HCT116 (cell line): ENCODE data around the gene ARFRP1. TPM values are rescaled to one million over a fixed set of nuclear protein-coding genes. Genes with fewer than 3 reads are reported as not detected.

ENCODE experiments used
- ATAC-seq: fragments of 200-7000 bp; cut with Tn5 transposase; 2 replicates; pipeline ENCODE4 v1.9.1; 2020; ENCODE audit warnings: mild to moderate bottlenecking, moderate library complexity
- BruUV-seq: library from RNA; stranded (reverse); fragments of 400-500 nt; replicated peaks from 2 replicates; lab custom pipeline; 2021; lab: Mats Ljungman, UMichigan
- CTCF ChIA-PET: fragments of 300-600 bp; sonication (Branson Sonifier 250); formaldehyde crosslinking; loops from one replicate; lab custom pipeline; 2021; ENCODE audit warnings: antibody characterized with exemption; lab: Charles Lee
- POLR2A ChIA-PET: fragments of 300-600, 350-600 bp; sonication (Branson Sonifier 250); formaldehyde crosslinking; loops from one replicate; lab custom pipeline; 2021; ENCODE audit warnings: antibody characterized with exemption; lab: Charles Lee
- RAD21 ChIA-PET, 2 experiments: fragments of 300-600 bp; sonication (Branson Sonifier 250); formaldehyde crosslinking; loops; one replicate each; lab custom pipeline; 2023; ENCODE audit warnings: low total read pairs in 2 of 2; ENCODE audit not compliant: uncharacterized antibody in 2 of 2, unreplicated experiment in 2 of 2, low non-redundant PET in 1 of 2; lab: Charles Lee
- DNase-seq: peaks from one replicate; pipeline ENCODE4 v3.0.0-alpha.2; 2010; ENCODE audit warnings: low read depth, low spot score
- H2AFZ ChIP-seq: fragments of 200-600 bp; shearing (Covaris generic), sonication (generic); 2 replicates; pipeline ENCODE4 v1.6.1; 2017; ENCODE audit warnings: low read depth, mixed run types, mixed read lengths, antibody characterized with exemption, low read length; ENCODE audit not compliant: poor library complexity, severe bottlenecking
- H3K27ac ChIP-seq: 2 replicates; pipeline ENCODE4 v1.5.1; 2012; ENCODE audit warnings: low read depth, low read length
- H3K27me3 ChIP-seq: fragments of 200-600 bp; sonication (generic); 2 replicates; pipeline ENCODE4 v1.6.1; 2016; ENCODE audit warnings: mixed run types, low read length, mixed read lengths; ENCODE audit not compliant: insufficient read depth
- H3K36me3 ChIP-seq, 2 experiments: fragments of 200-500 bp in 1 of 2; fragments of 200-600 bp in 1 of 2; sonication (Bioruptor generic) in 1 of 2; sonication (generic) in 1 of 2; 2 replicates each; pipeline versions ENCODE4 v1.5.1 to v1.6.1; 2014 to 2016; ENCODE audit warnings: low read length in 2 of 2, inconsistent platforms in 1 of 2, mixed read lengths in 1 of 2, mixed run types in 1 of 2; ENCODE audit not compliant: insufficient read depth in 2 of 2, control insufficient read depth in 1 of 2
- H3K4me1 ChIP-seq, 2 experiments: fragments of 200-600 bp in 1 of 2; sonication (generic) in 1 of 2; 2 replicates each; pipeline versions ENCODE4 v1.5.1 to v1.6.1; 2012 to 2017; ENCODE audit warnings: low read length in 2 of 2, inconsistent platforms in 1 of 2, mild to moderate bottlenecking in 1 of 2, mixed read lengths in 1 of 2, mixed run types in 1 of 2, moderate library complexity in 1 of 2; ENCODE audit not compliant: insufficient read depth in 2 of 2, control insufficient read depth in 1 of 2
- H3K4me2 ChIP-seq: fragments of 200-600 bp; sonication (generic); 2 replicates; pipeline ENCODE4 v1.6.1; 2017; ENCODE audit warnings: mixed run types, low read length, mixed read lengths
- H3K4me3 ChIP-seq, 2 experiments: fragments of 200-600 bp in 1 of 2; sonication (generic) in 1 of 2; replicated peaks in 1 of 2; 2 replicates each; pipeline ENCODE4 v1.5.1; 2011 to 2016; ENCODE audit warnings: low read length in 2 of 2, control low read depth in 1 of 2, low read depth in 1 of 2, mild to moderate bottlenecking in 1 of 2, mixed read lengths in 1 of 2, mixed run types in 1 of 2
- H3K79me2 ChIP-seq: fragments of 200-600 bp; sonication (generic); 2 replicates; pipeline ENCODE4 v1.6.1; 2017; ENCODE audit warnings: mild to moderate bottlenecking, mixed run types, low read length, moderate library complexity, mixed read lengths; ENCODE audit not compliant: insufficient read depth
- H3K9ac ChIP-seq: fragments of 200-600 bp; sonication (generic); 2 replicates; pipeline ENCODE4 v1.6.1; 2016; ENCODE audit warnings: low read length, mixed read lengths
- H3K9me2 ChIP-seq: fragments of 200-600 bp; sonication (generic), shearing (Covaris generic); 2 replicates; pipeline ENCODE4 v1.6.1; 2017; ENCODE audit warnings: mixed run types, mild to moderate bottlenecking, moderate library complexity; ENCODE audit not compliant: insufficient read depth
- H3K9me3 ChIP-seq, 2 experiments: fragments of 200-500 bp in 1 of 2; fragments of 200-600 bp in 1 of 2; sonication (Bioruptor generic) in 1 of 2; sonication (generic) in 1 of 2; 2 replicates each; pipeline ENCODE4 v1.6.1; 2014 to 2017; ENCODE audit warnings: low read length in 2 of 2, mixed read lengths in 2 of 2, inconsistent platforms in 1 of 2, low read depth in 1 of 2, mild to moderate bottlenecking in 1 of 2, mixed run types in 1 of 2, moderate library complexity in 1 of 2; ENCODE audit not compliant: control insufficient read depth in 1 of 2, insufficient read depth in 1 of 2
- H4K20me1 ChIP-seq: fragments of 200-600 bp; sonication (generic), shearing (Covaris generic); 2 replicates; pipeline ENCODE4 v1.6.1; 2017; ENCODE audit warnings: mixed run types, mild to moderate bottlenecking, moderate library complexity; ENCODE audit not compliant: insufficient read depth
- CBX3 ChIP-seq: IDR thresholded peaks from 2 replicates; pipeline ENCODE4 v1.6.1; 2012; ENCODE audit warnings: low read depth
- CTCF ChIP-seq, 3 experiments: fragments of 200-600 bp in 1 of 3; sonication (generic) in 1 of 3; IDR thresholded peaks in 2 of 3; conservative IDR thresholded peaks in 1 of 3; 2 replicates each; pipeline ENCODE4 v1.5.1; 2012 to 2017; ENCODE audit warnings: low read depth in 2 of 3, low read length in 2 of 3, antibody characterized with exemption in 1 of 3, borderline replicate concordance in 1 of 3, control low read depth in 1 of 3, mild to moderate bottlenecking in 1 of 3, mixed read lengths in 1 of 3, mixed run types in 1 of 3, moderate library complexity in 1 of 3; ENCODE audit not compliant: insufficient read depth in 1 of 3
- EZH2phosphoT487 ChIP-seq: fragments of 200-600 bp; IDR thresholded peaks from 2 replicates; pipeline ENCODE4 v1.6.1; 2018; ENCODE audit warnings: antibody characterized with exemption, borderline replicate concordance
- POLR2A ChIP-seq: IDR thresholded peaks from 2 replicates; pipeline ENCODE4 v1.7.0; 2011; ENCODE audit warnings: borderline replicate concordance; ENCODE audit not compliant: insufficient read depth, insufficient read length; ENCODE audit errors: extremely low read depth
- SRF ChIP-seq: IDR thresholded peaks from 2 replicates; pipeline ENCODE4 v1.6.1; 2012; ENCODE audit warnings: low read depth
- ZBTB33 ChIP-seq: IDR thresholded peaks from 2 replicates; pipeline ENCODE4 v1.6.1; 2011; ENCODE audit warnings: mild to moderate bottlenecking, low read length, moderate library complexity; ENCODE audit not compliant: insufficient replicate concordance; ENCODE audit errors: extremely low read depth
- ZNF274 ChIP-seq: fragments of 200-500 bp; sonication (Bioruptor generic); IDR thresholded peaks from 2 replicates; pipeline ENCODE4 v1.6.1; 2014; ENCODE audit warnings: mild to moderate bottlenecking, low read depth, low read length, inconsistent platforms
- intact Hi-C: fragments of 100-400 bp; cut with micrococcal nuclease; formaldehyde crosslinking; loops from 2 replicates; pipeline ENCODE4 v1.10.0; 2022
- total RNA-seq: library from RNA; stranded (reverse); gene quantifications from one replicate; pipeline ENCODE4 v1.2.1, GENCODE V29; 2021; ENCODE audit not compliant: unreplicated experiment

Gene ARFRP1
- total RNA-seq, 1 experiment from 2014 or later, result 53.7 TPM

DNA sequence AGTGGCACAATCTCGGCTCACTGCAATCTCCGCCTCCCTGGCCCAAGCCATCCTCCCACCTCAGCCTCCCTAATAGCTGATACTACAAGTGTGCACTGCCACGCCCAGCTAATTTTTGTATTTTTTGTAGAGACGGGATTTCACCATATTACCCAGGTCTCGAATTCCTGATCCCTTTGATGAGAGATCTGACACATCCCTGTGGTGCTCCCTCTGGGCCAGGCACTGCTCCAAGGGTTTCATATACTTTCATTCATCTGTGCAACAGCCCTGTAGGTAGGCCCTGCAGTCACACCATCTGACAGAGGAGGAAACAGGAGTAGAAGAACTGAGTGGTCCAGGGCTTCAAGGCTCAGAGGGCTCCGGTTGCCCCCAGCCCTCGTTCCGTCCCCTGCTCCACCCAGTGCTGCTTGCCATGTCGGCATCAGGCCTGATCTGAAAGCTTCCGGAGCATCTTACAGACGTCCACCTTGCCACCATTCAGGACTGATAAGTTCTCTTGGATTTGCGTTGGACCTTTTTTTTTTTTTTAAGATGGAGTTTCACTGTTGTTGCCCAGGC is 3.4 kb upstream of the ARFRP1 start:
- peaks cover 92% of the 10 kb centered on the region for H3K79me2 ChIP-seq
- no peak for TF ChIP-seq SRF
- no peak for TF ChIP-seq CBX3
- no peak for TF ChIP-seq EZH2phosphoT487
- TF ChIP-seq ZNF274, result no peak
- TF ChIP-seq ZBTB33, result no peak
- TF ChIP-seq CTCF (IDR thresholded peaks at IDR 0.05 in 2 of 3, conservative IDR thresholded peaks at IDR 0.05 in 1 of 3; ENCODE audit: borderline replicate concordance in 1 of 3, insufficient read depth in 1 of 3, low read depth in 2 of 3, low read length in 2 of 3), result no peak
- no peak for TF ChIP-seq POLR2A
- no TSS peak for BruUV-seq

More for the DNA sequence above, 3.4 kb upstream of the ARFRP1 start:
- Histone ChIP-seq H3K4me3 (no peak overlapping the region), H4K20me1 (no peaks in the 10 kb centered on the region), H3K4me2 (no peak overlapping the region), H3K27ac (no peak overlapping the region), H2AFZ (no peak overlapping the region), H3K9me3 (peaks cover 0 to 6% of the 10 kb centered on the region in 2 experiments; a peak in 1 of 4 replicates), H3K36me3 (peaks cover 9 to 48% of the 10 kb centered on the region in 2 experiments), H3K9ac (no peak overlapping the region), H3K4me1 (peaks cover 10 to 17% of the 10 kb centered on the region in 2 experiments), H3K27me3 (no peaks in the 10 kb centered on the region), H3K9me2 (no peaks in the 10 kb centered on the region)
- DNase-seq (no peak), ATAC-seq (no peak)
- intact Hi-C loops, result no loop called here
- ChIA-PET CTCF (interaction anchor here (0.7 kb wide), 1 partner anchor 327 kb away, joined by 3 read pairs; no protein-coding TSS in a partner anchor), POLR2A (no interaction called here), RAD21 (interaction anchor here in 1 of 2 experiments (0.7 kb wide), 1 partner anchor 28 kb away, joined by 3 read pairs; no protein-coding TSS in a partner anchor)
